ENCODE data around the gene DCTN2. TPM values are rescaled to one million over a fixed set of nuclear protein-coding genes. Genes with fewer than 3 reads are reported as not detected.

Gene DCTN2
- total and polyA plus RNA-seq, 8 donors: 104 to 162 (median 155) TPM

DNA sequence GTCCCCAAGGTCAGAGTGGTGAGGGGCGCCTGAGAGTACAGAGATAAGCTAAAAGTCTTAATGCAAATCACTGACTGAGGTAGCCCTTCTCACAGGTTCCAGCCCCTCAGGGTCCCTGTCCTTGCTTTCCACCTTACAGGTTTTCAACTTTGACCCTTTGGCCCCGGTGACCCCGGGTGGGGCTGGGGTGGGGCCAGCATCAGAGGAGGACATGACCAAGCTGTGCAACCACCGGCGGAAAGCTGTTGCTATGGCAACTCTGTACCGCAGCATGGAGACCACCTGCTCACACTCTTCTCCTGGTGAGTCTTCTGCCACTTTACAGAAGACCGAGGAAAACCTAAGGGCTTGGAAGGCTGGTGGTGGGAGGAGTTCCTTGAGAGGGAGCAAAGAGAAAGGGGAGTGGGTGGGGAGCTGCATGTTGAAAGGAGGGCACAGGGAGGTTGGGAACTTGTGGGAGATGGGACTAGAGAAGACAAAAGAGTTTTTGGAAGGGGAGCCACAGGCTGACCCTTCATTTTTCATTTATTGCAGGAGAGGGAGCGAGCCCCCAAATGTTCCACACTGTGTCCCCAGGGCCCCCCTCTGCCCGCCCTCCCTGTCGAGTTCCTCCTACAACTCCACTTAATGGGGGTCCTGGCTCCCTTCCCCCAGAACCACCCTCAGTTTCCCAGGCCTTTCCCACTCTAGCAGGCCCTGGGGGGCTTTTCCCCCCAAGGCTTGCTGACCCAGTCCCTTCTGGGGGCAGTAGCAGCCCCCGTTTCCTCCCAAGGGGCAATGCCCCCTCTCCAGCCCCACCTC lies 22.0 kb downstream of the DCTN2 start:
- no peak for DNase-seq
- Histone ChIP-seq H3K4me3 (peak overlapping the region in 1 of 2 donors; percentile 95), H3K27ac (peak overlapping the region in 1 of 2 donors; percentile 13), H3K36me3 (peaks cover 0 to 60% of the 10 kb centered on the region in 2 donors), H3K9me3 (no peaks in the 10 kb centered on the region), H3K27me3 (no peaks in the 10 kb centered on the region), H3K4me1 (peaks cover 27 to 45% of the 10 kb centered on the region in 2 donors)
- intact Hi-C loops (cut with DNase I): no loop called here
- ATAC-seq: no peak
- TF ChIP-seq, protein P1, sequence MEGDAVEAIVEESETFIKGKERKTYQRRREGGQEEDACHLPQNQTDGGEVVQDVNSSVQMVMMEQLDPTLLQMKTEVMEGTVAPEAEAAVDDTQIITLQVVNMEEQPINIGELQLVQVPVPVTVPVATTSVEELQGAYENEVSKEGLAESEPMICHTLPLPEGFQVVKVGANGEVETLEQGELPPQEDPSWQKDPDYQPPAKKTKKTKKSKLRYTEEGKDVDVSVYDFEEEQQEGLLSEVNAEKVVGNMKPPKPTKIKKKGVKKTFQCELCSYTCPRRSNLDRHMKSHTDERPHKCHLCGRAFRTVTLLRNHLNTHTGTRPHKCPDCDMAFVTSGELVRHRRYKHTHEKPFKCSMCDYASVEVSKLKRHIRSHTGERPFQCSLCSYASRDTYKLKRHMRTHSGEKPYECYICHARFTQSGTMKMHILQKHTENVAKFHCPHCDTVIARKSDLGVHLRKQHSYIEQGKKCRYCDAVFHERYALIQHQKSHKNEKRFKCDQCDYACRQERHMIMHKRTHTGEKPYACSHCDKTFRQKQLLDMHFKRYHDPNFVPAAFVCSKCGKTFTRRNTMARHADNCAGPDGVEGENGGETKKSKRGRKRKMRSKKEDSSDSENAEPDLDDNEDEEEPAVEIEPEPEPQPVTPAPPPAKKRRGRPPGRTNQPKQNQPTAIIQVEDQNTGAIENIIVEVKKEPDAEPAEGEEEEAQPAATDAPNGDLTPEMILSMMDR (IDR thresholded peaks at IDR 0.05): no peak

DNA sequence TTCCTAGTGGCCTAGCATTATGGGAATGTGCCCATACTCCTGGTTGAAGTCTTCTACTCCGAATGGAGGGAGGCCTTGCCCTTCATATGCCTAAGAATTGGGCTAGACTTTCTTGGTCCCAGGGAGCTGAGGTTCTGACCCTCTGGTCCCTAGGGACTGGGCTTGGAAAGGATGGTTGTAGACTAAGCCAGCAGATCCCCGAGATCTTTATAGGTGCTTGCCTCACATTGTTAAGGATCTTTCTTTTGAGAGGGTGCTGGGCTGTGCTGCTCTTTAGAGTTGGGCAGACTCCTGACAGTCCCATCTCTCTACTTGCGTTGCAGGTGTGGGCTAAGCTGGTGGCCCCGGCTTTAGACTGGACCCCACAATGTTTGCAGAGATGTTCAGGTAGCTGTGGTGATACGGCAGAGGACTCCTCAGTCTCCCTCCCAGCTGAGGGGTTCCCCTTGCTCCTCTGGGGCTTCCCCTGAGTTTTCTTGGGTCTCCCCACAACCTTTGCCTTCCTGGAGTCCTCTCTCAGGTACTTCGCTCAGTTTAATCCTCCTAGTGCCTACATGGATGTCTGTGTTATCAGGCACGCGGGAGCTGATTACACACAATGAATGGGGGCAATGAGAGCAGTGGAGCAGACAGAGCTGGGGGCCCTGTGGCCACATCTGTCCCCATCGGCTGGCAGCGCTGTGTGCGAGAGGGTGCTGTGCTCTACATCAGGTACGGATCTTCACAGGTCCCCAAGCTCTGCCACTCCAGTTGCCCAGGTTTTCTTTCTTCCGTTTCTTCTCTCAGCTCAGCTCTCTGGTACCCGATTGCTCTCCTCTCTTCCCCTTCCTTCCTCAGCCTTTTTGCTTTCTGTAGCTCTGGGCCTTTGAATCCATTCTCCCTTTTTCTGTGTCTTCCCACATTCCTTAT lies 23.0 kb downstream of the DCTN2 start:
- ATAC-seq (no peak), DNase-seq (no peak)
- intact Hi-C loops (cut with DNase I): no loop called here
- Histone ChIP-seq H3K4me3 (peak overlapping the region; percentile 49 to 95), H3K27ac (peak overlapping the region; percentile 95 to 97), H3K27me3 (no peaks in the 10 kb centered on the region), H3K36me3 (peaks cover 0 to 49% of the 10 kb centered on the region in 2 donors), H3K9me3 (no peaks in the 10 kb centered on the region), H3K4me1 (peaks cover 30 to 50% of the 10 kb centered on the region in 2 donors)
- TF ChIP-seq, protein P1 (IDR thresholded peaks at IDR 0.05): no peak

DNA sequence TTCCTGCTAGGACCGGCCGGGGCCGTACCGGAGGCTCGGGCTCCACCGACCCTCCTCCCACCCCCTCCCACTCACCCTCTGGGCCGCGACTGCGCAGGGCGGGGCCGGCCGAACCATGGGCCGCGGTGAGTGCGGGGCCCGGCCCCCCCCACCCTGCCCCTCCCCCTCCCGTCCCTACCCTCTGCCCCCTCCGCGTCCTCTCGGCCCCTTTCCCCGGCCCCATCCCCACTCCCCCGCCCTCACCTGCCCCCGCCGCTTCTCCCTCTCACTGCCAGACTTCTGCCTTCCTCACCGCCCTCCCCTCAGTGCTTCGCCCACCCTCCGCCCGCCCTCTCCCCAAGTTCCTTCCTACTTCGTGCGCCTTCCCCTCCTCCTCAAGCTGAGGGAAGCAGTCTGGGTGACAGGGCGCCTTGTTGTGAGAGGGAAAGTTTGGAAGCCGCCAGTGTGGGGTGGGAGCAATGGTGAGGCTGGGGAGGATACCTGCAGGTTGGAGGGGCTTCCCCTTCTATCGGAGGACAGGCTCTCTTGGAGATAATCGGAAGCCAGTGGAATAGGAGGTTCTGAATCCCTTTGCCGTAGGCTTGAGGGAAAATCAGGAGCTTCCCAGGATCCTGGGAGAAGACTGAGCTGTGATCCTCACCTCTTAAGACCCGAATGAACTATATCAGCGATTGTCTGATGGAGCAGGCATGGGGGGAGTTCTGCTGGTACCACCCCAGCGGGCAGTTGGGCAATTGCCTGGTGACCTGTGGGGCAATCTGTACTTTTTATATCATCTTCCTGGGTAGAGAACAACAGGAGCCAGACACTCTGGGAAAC lies 23.9 kb downstream of the DCTN2 start:
- Histone ChIP-seq H3K4me1 (peaks cover 38 to 59% of the 10 kb centered on the region in 2 donors), H3K9me3 (no peaks in the 10 kb centered on the region), H3K4me3 (peak overlapping the region; percentile 49 to 95), H3K36me3 (peaks cover 0 to 48% of the 10 kb centered on the region in 2 donors), H3K27me3 (no peaks in the 10 kb centered on the region), H3K27ac (peak overlapping the region; percentile 95 to 97)
- ATAC-seq (peak; percentile 1), DNase-seq (peak; percentile 54 to 89 (median 87))
- intact Hi-C loops (cut with DNase I): no loop called here
- TF ChIP-seq, protein P1 (IDR thresholded peaks at IDR 0.05): no peak

DNA sequence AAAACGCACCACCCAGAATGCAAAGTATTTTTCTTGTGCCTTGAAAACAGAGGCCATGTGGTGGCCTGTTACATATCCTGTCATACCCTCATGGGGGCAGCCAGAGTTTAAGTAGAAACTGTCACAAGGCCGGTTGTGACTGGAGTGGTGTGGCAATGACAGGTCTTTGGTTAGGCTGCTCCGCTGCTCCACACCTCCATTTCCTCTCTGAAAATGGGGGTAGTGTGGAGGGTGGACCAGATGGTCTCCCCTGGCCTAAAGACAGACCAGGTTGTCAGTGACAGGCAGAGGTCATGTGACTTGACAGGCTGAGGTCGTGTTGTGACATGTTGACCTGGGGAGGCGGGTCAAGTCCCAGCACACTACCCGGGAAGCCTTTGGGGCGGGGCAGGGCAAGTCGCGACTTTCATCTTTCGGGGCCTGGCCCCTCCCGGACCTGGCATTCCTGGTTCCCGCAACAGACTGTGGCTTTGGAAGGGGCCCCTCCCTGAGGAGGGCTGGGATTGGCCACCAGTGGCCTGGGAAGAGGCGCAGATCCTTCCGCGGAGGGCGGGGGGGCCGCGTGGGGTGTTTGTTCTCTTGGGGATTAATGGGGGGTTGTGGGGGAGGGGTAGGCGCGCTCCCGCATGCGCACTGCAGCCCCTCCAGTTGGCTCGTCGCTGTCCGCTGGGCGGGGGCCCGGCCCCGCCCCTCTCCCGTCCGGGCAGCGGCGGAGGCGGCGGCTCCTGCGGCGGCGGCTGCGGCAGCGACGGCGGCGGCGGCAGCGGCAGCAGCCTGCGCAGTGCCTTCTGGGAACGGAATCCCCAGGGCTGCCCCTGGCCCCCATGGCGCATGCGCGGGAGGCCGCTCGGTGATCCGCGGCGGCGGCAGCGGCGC lies 24.7 kb downstream of the DCTN2 start, which contains the start of gene MBD6:
TSS of gene MBD6 (plus strand) at position 814 of the 876 bp plus-strand sequence. CDS start 1,480 bp downstream, outside the sequence.
- no peaks in the 10 kb centered on the region for H3K9me3 ChIP-seq
- ATAC-seq: peak; percentile 46
- TF ChIP-seq, protein P1 (IDR thresholded peaks at IDR 0.05): no peak
- peak within 1 kb of the TSS; percentile 49 to 95 for H3K4me3 ChIP-seq
- intact Hi-C loops (cut with DNase I): no loop called here
- H3K36me3 ChIP-seq: peaks cover 0 to 48% of the 10 kb centered on the region in 2 donors
- H3K27ac ChIP-seq: peak within 1 kb of the TSS; percentile 95 to 97
- H3K4me1 ChIP-seq: peaks cover 45 to 67% of the 10 kb centered on the region in 2 donors
- peak; percentile 88 to 97 (median 94) for DNase-seq
- no peaks in the 10 kb centered on the region for H3K27me3 ChIP-seq

All from left lung (tissue), 10 donors.